Spinal cord (tissue), 10 donors: ENCODE data around the gene USP7. TPM values are rescaled to one million over a fixed set of nuclear protein-coding genes. Genes with fewer than 3 reads are reported as not detected.
A peak's percentile ranks its signal among the peaks of the same experiment; 100 is the strongest.

ENCODE experiments used
- DNase-seq, 6 donors: peaks; one replicate each; pipeline versions ENCODE4 v3.0.0 to v3.0.0-alpha.2; 2013 to 2015; ENCODE audit warnings: low spot score in 6 of 6, low read depth in 4 of 6
- H3K27ac ChIP-seq: one replicate; pipeline ENCODE4 v1.5.1; 2013; ENCODE audit warnings: low read depth, low read length, control low read depth
- H3K27me3 ChIP-seq: one replicate; pipeline ENCODE4 v1.6.1; 2013; ENCODE audit warnings: low read length; ENCODE audit not compliant: control insufficient read depth, insufficient read depth
- H3K36me3 ChIP-seq: one replicate; pipeline ENCODE4 v1.6.1; 2013; ENCODE audit warnings: low read length; ENCODE audit not compliant: control insufficient read depth, insufficient read depth
- H3K4me1 ChIP-seq: one replicate; pipeline ENCODE4 v1.6.1; 2013; ENCODE audit warnings: low read length; ENCODE audit not compliant: control insufficient read depth, insufficient read depth
- H3K4me3 ChIP-seq: one replicate; pipeline ENCODE4 v1.5.1; 2013; ENCODE audit warnings: low read depth, low read length, control low read depth
- H3K9me3 ChIP-seq: one replicate; pipeline ENCODE4 v1.6.1; 2013; ENCODE audit warnings: low read length; ENCODE audit not compliant: control insufficient read depth, insufficient read depth
- WGBS: methylation state at CpG from one replicate; pipeline ENCODE4 v1.1.5; 2013; ENCODE audit warnings: missing lambda C conversion rate; ENCODE audit not compliant: insufficient coverage; 5-methylcytosine and 5-hydroxymethylcytosine counted together
- polyA plus RNA-seq, 2 donors: library from polyadenylated mRNA; unstranded; fragments of 120-200 nt; gene quantifications; one replicate each; pipeline ENCODE4 v1.2.1, GENCODE V29; 2013; ENCODE audit not compliant: insufficient read length in 2 of 2
- total RNA-seq, 2 donors: library from RNA; depleted of rRNA in 1 of 2; stranded (reverse); fragments of 120-200 nt in 1 of 2; fragments of >200 nt in 1 of 2; gene quantifications; one replicate each; pipeline versions ENCODE4 v1.2.3 to v1.2.4, GENCODE V29; 2013 to 2014
- donor health status: healthy.

Gene USP7
- total and polyA plus RNA-seq, 4 donors, result 60.6 to 103 (median 95.3) TPM

DNA sequence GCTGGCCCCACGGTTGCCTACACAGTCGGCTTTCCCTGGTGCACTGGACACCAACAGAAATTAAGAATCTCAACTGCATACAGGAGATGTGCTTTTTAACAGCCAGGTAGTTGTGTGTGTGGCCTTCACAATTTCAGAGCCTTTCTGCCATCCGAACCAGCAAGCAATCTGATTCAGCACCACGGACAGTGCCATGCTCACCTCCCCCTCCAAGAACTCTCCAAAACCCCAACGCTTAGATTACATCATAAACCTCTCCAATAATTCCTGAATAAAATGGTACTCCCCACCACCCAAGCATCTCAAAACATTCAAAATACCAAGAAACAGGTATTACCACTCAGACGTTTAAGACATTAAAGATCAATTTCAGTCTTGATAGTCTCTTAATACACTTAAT is 31.8 kb downstream of the USP7 start:
- Histone ChIP-seq H3K36me3 (peaks cover 16% of the 10 kb centered on the region), H3K4me1 (peaks cover 8% of the 10 kb centered on the region), H3K27ac (no peak overlapping the region), H3K9me3 (no peaks in the 10 kb centered on the region), H3K27me3 (no peaks in the 10 kb centered on the region), H3K4me3 (no peak overlapping the region)
- 10% methylated on average over 3 of the region's 6 CpGs for WGBS
- peak in 2 of 6 donors; percentile 28 to 61 for DNase-seq

DNA sequence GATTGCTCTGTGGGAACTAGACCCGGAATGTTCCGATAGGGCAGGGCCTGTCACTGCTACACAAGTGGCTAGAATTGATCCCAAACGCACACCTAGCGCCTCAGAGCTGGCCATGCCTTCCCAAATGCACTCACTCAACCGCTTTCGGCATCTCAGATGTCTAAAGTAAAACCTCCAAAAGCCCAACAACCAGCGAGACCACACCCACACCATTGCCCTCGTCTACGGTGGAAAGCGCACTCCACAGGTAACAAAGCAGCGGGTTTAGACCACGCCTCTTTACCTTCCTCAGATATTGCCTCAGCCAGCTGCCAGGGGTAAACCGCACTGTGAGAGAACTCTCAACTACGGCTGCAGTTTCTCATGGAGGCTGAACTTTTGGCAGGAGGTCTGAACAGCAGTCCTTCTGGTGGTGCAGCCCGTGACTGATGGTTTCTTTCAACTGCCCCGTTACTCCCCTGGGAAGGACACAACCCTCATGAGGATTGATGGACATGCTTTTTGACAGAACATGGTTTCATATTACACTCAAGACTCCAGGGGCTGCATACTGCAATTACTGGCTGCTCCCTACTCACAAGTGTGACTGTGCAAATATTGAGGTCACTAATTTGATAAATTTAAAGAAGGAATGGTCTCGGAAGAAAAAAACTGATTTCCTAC is 34.5 kb downstream of the USP7 start:
- WGBS, result 86% methylated on average over 16 of the region's 17 CpGs
- Histone ChIP-seq H3K9me3 (no peaks in the 10 kb centered on the region), H3K27me3 (no peaks in the 10 kb centered on the region), H3K36me3 (peaks cover 22% of the 10 kb centered on the region), H3K4me3 (no peak overlapping the region), H3K4me1 (peaks cover 2% of the 10 kb centered on the region), H3K27ac (no peak overlapping the region)
- DNase-seq, result no peak

DNA sequence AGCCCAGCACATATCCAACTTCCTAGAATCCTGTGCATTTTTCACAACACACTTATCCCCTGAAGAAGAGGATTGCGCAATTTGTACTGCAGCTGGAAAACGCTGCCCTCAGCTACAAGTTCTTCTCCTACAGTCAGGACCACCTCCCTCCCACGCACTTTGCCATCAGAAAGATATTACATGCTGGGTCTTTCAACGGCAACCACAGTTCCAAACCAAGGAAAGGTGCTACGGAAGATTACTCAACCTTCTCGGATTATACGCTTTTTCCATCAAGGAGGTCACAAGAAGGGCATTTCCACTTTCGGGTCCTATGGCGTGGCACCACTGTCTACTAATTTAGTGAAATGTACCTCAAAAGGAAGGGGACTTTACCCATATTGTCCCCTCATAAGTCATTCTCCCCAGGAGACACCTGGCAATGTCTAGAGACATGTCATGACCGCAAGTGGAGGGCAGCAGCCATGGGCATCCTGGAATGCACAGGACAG is 35.2 kb downstream of the USP7 start:
- H3K4me1 ChIP-seq, result peaks cover 7% of the 10 kb centered on the region
- H3K4me3 ChIP-seq, result no peak overlapping the region
- no peaks in the 10 kb centered on the region for H3K27me3 ChIP-seq
- no peaks in the 10 kb centered on the region for H3K9me3 ChIP-seq
- no peak for DNase-seq
- peaks cover 22% of the 10 kb centered on the region for H3K36me3 ChIP-seq
- no peak overlapping the region for H3K27ac ChIP-seq
- 84% methylated on average over 4 of the region's 10 CpGs for WGBS

DNA sequence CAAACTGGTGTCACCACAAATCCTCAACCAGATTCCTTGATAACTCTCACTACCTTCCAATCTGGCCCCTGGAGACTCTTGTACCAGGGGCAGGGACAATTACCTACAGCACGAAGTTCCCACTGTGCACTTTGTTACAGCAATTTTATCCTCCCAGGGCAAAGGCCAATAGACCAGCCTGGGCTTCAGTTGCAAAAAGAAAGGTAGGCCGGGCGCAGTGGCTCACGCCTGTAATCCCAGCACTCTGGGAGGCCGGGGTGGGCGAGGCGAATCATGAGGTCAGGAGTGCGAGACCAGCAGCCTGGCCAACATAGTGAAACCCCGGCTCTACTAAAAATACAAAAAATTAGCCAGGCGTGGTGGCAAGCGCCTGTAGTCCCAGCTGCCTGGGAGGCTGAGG is 36.9 kb downstream of the USP7 start:
- H3K27ac ChIP-seq, result no peak overlapping the region
- no peaks in the 10 kb centered on the region for H3K27me3 ChIP-seq
- WGBS, result 96% methylated on average over 8 of the region's 11 CpGs
- no peak for DNase-seq
- H3K36me3 ChIP-seq, result peaks cover 29% of the 10 kb centered on the region
- H3K4me3 ChIP-seq, result no peak overlapping the region
- H3K4me1 ChIP-seq, result peaks cover 7% of the 10 kb centered on the region
- H3K9me3 ChIP-seq, result no peaks in the 10 kb centered on the region

DNA sequence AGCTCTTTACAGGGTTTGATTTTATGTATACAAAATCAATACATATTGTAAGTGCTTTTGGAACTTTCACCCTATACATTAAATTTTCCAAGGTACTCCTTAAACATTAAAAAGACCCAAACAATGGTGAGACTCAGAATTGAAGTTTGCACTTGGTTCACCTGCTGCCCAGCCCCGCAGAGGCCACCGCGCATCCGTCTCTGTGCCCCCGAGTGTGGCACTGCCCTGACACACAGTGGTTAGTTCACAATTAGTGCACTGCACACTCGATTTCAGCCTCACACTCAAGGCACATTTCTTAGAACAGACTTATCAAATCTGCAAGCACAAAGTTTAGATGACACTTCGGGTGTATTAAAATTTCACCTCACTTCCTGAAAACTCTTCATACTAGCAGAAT is 38.3 kb downstream of the USP7 start:
- peaks cover 36% of the 10 kb centered on the region for H3K36me3 ChIP-seq
- no peak overlapping the region for H3K4me3 ChIP-seq
- peaks cover 7% of the 10 kb centered on the region for H3K4me1 ChIP-seq
- H3K9me3 ChIP-seq, result no peaks in the 10 kb centered on the region
- H3K27me3 ChIP-seq, result no peaks in the 10 kb centered on the region
- WGBS, result 96% methylated on average over 7 of the region's 7 CpGs
- no peak overlapping the region for H3K27ac ChIP-seq
- DNase-seq, result no peak

DNA sequence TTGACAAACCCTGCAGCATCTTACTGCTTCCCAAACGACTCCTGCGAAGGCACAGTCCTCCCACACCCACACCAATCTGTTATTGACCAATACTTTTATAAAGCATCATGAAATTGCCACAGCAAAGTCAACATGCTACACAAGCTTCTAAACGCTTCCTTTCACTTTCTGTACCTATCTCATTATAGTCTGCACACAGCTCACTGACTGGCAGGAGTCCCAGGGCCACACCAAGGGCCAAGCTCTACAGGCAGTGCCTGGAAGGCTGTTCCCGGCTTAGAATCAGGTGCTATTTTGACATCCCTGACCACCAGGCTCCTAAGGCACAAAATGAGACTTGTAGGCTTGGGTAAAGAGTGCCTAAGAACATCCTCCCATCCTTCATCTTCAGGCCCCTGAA is 39.5 kb downstream of the USP7 start:
- 69% methylated on average over 3 of the region's 4 CpGs for WGBS
- DNase-seq, result no peak
- Histone ChIP-seq H3K27me3 (no peaks in the 10 kb centered on the region), H3K36me3 (peaks cover 42% of the 10 kb centered on the region), H3K9me3 (no peaks in the 10 kb centered on the region), H3K4me1 (peaks cover 7% of the 10 kb centered on the region), H3K27ac (no peak overlapping the region), H3K4me3 (no peak overlapping the region)

DNA sequence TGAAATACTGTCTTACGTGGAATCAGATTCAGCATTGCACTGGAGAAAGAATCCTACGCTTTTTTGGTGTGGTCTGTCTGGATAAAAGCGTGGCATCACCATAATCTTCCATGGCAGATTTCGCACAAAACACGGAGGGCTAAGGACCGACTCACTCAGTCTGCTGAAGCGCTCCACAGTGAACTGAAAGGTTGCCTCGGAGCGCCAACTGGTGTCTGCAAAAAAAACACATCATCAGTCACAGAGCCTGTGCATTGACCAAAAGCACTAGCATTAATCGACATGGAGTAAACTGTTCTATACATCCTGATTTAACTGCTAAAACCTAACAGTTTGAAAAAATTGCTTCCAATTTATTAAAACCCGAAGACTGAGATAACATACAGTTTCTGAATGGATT is 40.5 kb downstream of the USP7 start:
- WGBS, result 43% methylated on average over 10 of the region's 11 CpGs

DNA sequence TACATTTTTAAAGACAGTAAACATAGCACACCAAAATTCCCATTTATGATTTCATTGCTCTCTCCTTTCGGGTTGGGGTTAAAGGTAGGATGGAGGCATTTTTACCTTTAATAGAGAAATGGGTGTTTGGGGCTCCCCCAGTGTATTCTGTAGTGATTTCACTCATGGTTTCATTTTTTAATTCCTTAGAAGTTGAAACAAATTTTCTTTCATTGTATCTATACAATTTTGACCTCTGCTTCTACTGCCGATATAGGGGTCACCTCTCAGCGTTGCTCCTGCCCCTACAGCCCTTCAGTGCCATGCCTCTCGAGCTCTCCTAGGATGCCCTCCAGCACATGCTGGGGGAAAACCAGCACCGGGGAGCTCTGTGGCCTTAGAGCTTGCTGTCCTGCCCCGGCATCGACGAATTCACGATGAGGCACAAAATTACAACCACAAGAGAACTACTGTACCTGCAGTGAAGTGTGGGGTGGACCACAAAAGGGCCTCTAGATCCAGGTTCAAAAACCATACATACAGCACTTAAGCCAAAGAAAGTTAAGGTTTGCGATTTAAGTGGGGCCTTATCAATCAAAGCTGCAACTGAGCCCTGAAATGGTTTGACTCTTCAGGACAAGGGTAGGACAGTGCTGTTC is 42.2 kb downstream of the USP7 start:
- WGBS, result 96% methylated on average over 5 of the region's 10 CpGs
- Histone ChIP-seq H3K27ac (no peak overlapping the region), H3K27me3 (no peaks in the 10 kb centered on the region)

More for the DNA sequence above, 40.5 kb downstream of the USP7 start:
- no peaks in the 10 kb centered on the region for H3K27me3 ChIP-seq
- peak in 2 of 6 donors; percentile 41 to 72 for DNase-seq
- H3K4me1 ChIP-seq, result peaks cover 7% of the 10 kb centered on the region
- H3K9me3 ChIP-seq, result no peaks in the 10 kb centered on the region
- H3K27ac ChIP-seq, result no peak overlapping the region
- H3K4me3 ChIP-seq, result no peak overlapping the region
- H3K36me3 ChIP-seq, result peaks cover 41% of the 10 kb centered on the region

DNA sequence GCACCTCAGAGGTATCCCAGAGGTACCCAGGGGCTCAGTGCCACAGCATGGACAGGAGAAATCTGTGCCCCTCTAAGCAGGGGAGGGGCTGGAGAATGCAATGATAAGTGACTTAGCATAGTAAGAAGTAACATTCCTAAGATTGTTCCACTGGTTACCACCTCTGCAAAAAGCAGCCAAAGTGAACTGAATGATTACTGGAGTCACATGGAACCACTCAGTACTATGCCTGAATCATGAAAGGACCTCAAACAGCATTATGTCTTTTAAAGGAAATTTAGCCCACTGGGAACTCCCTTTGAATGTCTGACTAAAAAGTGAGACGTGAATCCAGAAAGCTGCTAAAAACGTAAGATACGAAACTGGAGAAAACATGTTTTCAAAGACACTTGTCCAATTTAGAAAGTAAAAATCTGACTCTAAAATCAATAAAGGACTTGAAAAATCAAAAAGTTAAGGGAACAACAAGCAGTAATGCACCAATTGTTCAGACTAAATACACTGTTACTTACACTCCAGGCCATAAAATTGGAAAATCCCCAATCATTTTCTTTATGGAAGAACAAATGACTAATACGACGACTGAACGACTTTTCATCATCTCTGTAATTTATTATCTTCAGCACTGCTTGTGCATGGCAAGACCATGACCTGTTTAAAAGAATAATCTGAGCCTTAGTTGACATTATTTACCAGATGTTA is 42.9 kb downstream of the USP7 start:
- Histone ChIP-seq H3K36me3 (peaks cover 41% of the 10 kb centered on the region), H3K4me1 (peaks cover 7% of the 10 kb centered on the region), H3K9me3 (no peaks in the 10 kb centered on the region), H3K27ac (no peak overlapping the region), H3K4me3 (no peak overlapping the region), H3K27me3 (no peaks in the 10 kb centered on the region)
- DNase-seq, result no peak
- 40% methylated on average over 1 of the region's 6 CpGs for WGBS

More for the DNA sequence above, 42.2 kb downstream of the USP7 start:
- no peak for DNase-seq
- H3K9me3 ChIP-seq, result no peaks in the 10 kb centered on the region
- H3K36me3 ChIP-seq, result peaks cover 41% of the 10 kb centered on the region
- H3K4me3 ChIP-seq, result no peak overlapping the region
- H3K4me1 ChIP-seq, result peaks cover 7% of the 10 kb centered on the region
